SK-N-SH (cell line): Measurements from ENCODE around the gene FERMT2. TPM values are rescaled to one million over a fixed set of nuclear protein-coding genes. Genes with fewer than 3 reads are reported as not detected.

Experiments used
- CTCF ChIA-PET: fragments of 300-600, 350-600 bp; formaldehyde crosslinking; extraction: SDS; loops from one replicate; lab custom pipeline; 2021; lab: Yijun Ruan, JAX
- POLR2A ChIA-PET: fragments of 350-600 bp; sonication (Branson Sonifier 250); formaldehyde crosslinking; extraction: SDS; loops from one replicate; lab custom pipeline; 2020; ENCODE audit warnings: antibody characterized with exemption, inconsistent platforms; lab: Yijun Ruan, JAX
- DNase-seq: peaks from one replicate; pipeline ENCODE4 v3.0.0; 2012
- H2AFZ ChIP-seq: fragments of 200-600 bp; sonication (generic); 2 replicates; pipeline ENCODE4 v1.8.1; 2016; ENCODE audit warnings: antibody characterized with exemption, mild to moderate bottlenecking, low read depth
- H3F3A ChIP-seq: fragments of 200-600 bp; sonication (generic); replicated peaks from 2 replicates; pipeline ENCODE3; 2016; ENCODE audit warnings: antibody characterized with exemption, mild to moderate bottlenecking; ENCODE audit not compliant: insufficient read depth
- H3K27ac ChIP-seq, 2 experiments: fragments of 200-500 bp in 1 of 2; fragments of 200-600 bp in 1 of 2; sonication (Bioruptor generic) in 1 of 2; sonication (generic), shearing (Covaris generic) in 1 of 2; 2 replicates each; pipeline versions ENCODE4 v1.5.1 to v1.6.1; 2014 to 2016; ENCODE audit warnings: low read depth in 2 of 2, inconsistent platforms in 1 of 2, low read length in 1 of 2, mild to moderate bottlenecking in 1 of 2, mixed read lengths in 1 of 2
- H3K27me3 ChIP-seq: fragments of 200-600 bp; sonication (generic), shearing (Covaris generic); 2 replicates; pipeline ENCODE4 v1.6.1; 2016; ENCODE audit warnings: mixed run types; ENCODE audit not compliant: insufficient read depth
- H3K36me3 ChIP-seq, 2 experiments: fragments of 200-500 bp in 1 of 2; fragments of 200-600 bp in 1 of 2; sonication (Bioruptor generic) in 1 of 2; sonication (generic) in 1 of 2; replicated peaks in 1 of 2; 2 replicates each; pipeline versions ENCODE3 to v1.5.1; 2014 to 2016; ENCODE audit warnings: low read length in 1 of 2, mild to moderate bottlenecking in 1 of 2; ENCODE audit not compliant: insufficient read depth in 2 of 2, control insufficient read depth in 1 of 2
- H3K4me1 ChIP-seq, 2 experiments: fragments of 200-500 bp in 1 of 2; fragments of 200-600 bp in 1 of 2; sonication (Bioruptor generic) in 1 of 2; sonication (generic), shearing (Covaris generic) in 1 of 2; 2 replicates each; pipeline versions ENCODE4 v1.5.1 to v1.6.1; 2014 to 2016; ENCODE audit warnings: low read depth in 1 of 2, low read length in 1 of 2, mixed run types in 1 of 2; ENCODE audit not compliant: insufficient read depth in 2 of 2, control insufficient read depth in 1 of 2
- H3K4me2 ChIP-seq: fragments of 200-600 bp; sonication (generic), shearing (Covaris generic); 2 replicates; pipeline ENCODE4 v1.6.1; 2017; ENCODE audit warnings: mixed run types
- H3K4me3 ChIP-seq, 2 experiments: fragments of 200-500 bp in 1 of 2; fragments of 200-600 bp in 1 of 2; sonication (Bioruptor generic) in 1 of 2; sonication (generic), shearing (Covaris generic) in 1 of 2; 2 replicates each; pipeline versions ENCODE4 v1.5.1 to v1.8.1; 2014 to 2016; ENCODE audit warnings: low read depth in 2 of 2, inconsistent platforms in 1 of 2, low read length in 1 of 2, mild to moderate bottlenecking in 1 of 2, mixed read lengths in 1 of 2, moderate library complexity in 1 of 2
- H3K79me2 ChIP-seq: fragments of 200-600 bp; sonication (generic); 2 replicates; pipeline ENCODE4 v1.8.1; 2017; ENCODE audit warnings: mild to moderate bottlenecking; ENCODE audit not compliant: insufficient read depth
- H3K9ac ChIP-seq: fragments of 200-600 bp; sonication (generic); 2 replicates; pipeline ENCODE4 v1.6.1; 2017; ENCODE audit warnings: mixed run types
- H3K9me2 ChIP-seq: fragments of 200-600 bp; sonication (generic); 2 replicates; pipeline ENCODE4 v1.6.1; 2017; ENCODE audit warnings: mixed run types
- H3K9me3 ChIP-seq: fragments of 200-600 bp; sonication (generic); 2 replicates; pipeline ENCODE4 v1.6.1; 2017; ENCODE audit warnings: mixed run types, mild to moderate bottlenecking, moderate library complexity
- H4K20me1 ChIP-seq: fragments of 200-600 bp; sonication (generic); 2 replicates; pipeline ENCODE4 v1.6.1; 2017; ENCODE audit warnings: mild to moderate bottlenecking, mixed run types; ENCODE audit not compliant: insufficient read depth
- FOSL2 ChIP-seq: IDR thresholded peaks from 2 replicates; pipeline ENCODE4 v1.4.0; 2012; ENCODE audit warnings: low read depth, mild to moderate bottlenecking, moderate library complexity, borderline replicate concordance
- GABPA ChIP-seq: IDR thresholded peaks from 2 replicates; pipeline ENCODE4 v1.4.0; 2012; ENCODE audit warnings: low read depth, mild to moderate bottlenecking
- GATA2 ChIP-seq: sonication (generic); formaldehyde crosslinking; IDR thresholded peaks from 2 replicates; pipeline ENCODE4 v1.5.0; 2020; ENCODE audit warnings: mild to moderate bottlenecking, missing genetic modification reagents
- MEF2A ChIP-seq: IDR thresholded peaks from 2 replicates; pipeline ENCODE4 v1.4.0; 2012; ENCODE audit warnings: low read depth, borderline replicate concordance
- MXI1 ChIP-seq: IDR thresholded peaks from 2 replicates; pipeline ENCODE4 v1.6.1; 2012; ENCODE audit warnings: mild to moderate bottlenecking, low read depth, low read length, improper control_type of control experiment
- NRF1 ChIP-seq: IDR thresholded peaks from 2 replicates; pipeline ENCODE4 v1.6.1; 2012; ENCODE audit warnings: low read depth, mild to moderate bottlenecking, low read length
- RAD21 ChIP-seq: IDR thresholded peaks from 2 replicates; pipeline ENCODE4 v1.6.1; 2012; ENCODE audit warnings: mild to moderate bottlenecking, low read length
- RCOR1 ChIP-seq: fragments of 150-350 bp; IDR thresholded peaks from 2 replicates; pipeline ENCODE4 v1.6.1; 2017; ENCODE audit warnings: antibody characterized with exemption, low read length
- RFX5 ChIP-seq: IDR thresholded peaks from 2 replicates; pipeline ENCODE4 v1.6.1; 2012; ENCODE audit warnings: mild to moderate bottlenecking, improper control_type of control experiment, low read length
- RXRA ChIP-seq: IDR thresholded peaks from 2 replicates; pipeline ENCODE4 v1.4.0; 2012; ENCODE audit warnings: low read depth, mild to moderate bottlenecking, borderline replicate concordance
- SIN3A ChIP-seq: IDR thresholded peaks from 2 replicates; pipeline ENCODE4 v1.6.1; 2012; ENCODE audit warnings: low read depth, mild to moderate bottlenecking, low read length, moderate library complexity, borderline replicate concordance
- SMC3 ChIP-seq: IDR thresholded peaks from 2 replicates; pipeline ENCODE4 v1.6.1; 2012; ENCODE audit warnings: low read depth, low read length, improper control_type of control experiment
- TEAD4 ChIP-seq: IDR thresholded peaks from 2 replicates; pipeline ENCODE4 v1.4.0; 2012; ENCODE audit warnings: mild to moderate bottlenecking, borderline replicate concordance; ENCODE audit not compliant: insufficient read depth
- YY1 ChIP-seq: IDR thresholded peaks from 2 replicates; pipeline ENCODE4 v1.4.0; 2012; ENCODE audit warnings: low read depth, mild to moderate bottlenecking
- ZBTB33 ChIP-seq: IDR thresholded peaks from 2 replicates; pipeline ENCODE4 v1.4.0; 2012; ENCODE audit warnings: low read depth, borderline replicate concordance
- WGBS: methylation state at CpG from one replicate; pipeline ENCODE4 v1.1.6; 2017; ENCODE audit warnings: low lambda C conversion rate; 5-methylcytosine and 5-hydroxymethylcytosine counted together
- polyA plus RNA-seq, 3 experiments: library from polyadenylated mRNA; depleted of rRNA; stranded (reverse); fragments of >200 nt; gene quantifications; 2 replicates each; pipeline ENCODE4 v1.2.3, GENCODE V29; 2012
- TF ChIP-seq, protein P1 (sequence below): IDR thresholded peaks from 2 replicates; pipeline ENCODE4; 2012

Gene FERMT2
- polyA plus RNA-seq, 1 of the 3 experiments (the other 2 are of a cell fraction), result 40.1 TPM

DNA sequence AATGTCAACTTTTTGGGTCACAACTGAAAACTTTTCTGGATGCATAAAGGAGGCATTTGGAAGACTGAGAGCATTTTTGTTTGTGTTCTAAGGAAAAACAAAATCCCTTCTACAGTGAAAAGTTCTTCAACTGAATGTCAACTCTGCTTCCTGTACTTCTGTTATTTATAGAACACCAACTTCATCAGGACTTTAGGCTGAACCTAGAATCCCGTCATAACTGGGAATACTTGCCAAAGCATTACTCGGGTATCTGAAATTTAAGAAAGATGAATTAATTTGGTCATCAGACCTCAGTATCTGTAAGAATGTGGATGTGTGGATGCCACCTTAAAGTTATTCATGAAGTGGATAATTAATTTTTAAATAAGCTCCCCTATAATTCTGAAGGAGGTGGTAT, 73.2 kb downstream of the FERMT2 start:
- Histone ChIP-seq H3K9ac (no peak overlapping the region), H3K4me3 (no peak overlapping the region), H3K9me2 (no peaks in the 10 kb centered on the region), H2AFZ (no peak overlapping the region), H3K4me2 (no peak overlapping the region; the same call in 1 of the 2 replicates), H4K20me1 (no peaks in the 10 kb centered on the region), H3K9me3 (no peaks in the 10 kb centered on the region), H3K36me3 (peaks cover 76 to 81% of the 10 kb centered on the region in 2 experiments), H3K27me3 (no peaks in the 10 kb centered on the region), H3K79me2 (peaks cover 84% of the 10 kb centered on the region), H3K4me1 (peaks cover 0 to 37% of the 10 kb centered on the region in 2 experiments; a peak in 2 of 4 replicates), H3F3A (peaks cover 47% of the 10 kb centered on the region), H3K27ac (peak overlapping the region; percentile 5 to 62; a peak in 3 of 4 replicates)
- ChIA-PET CTCF (interaction anchor here (0.8 to 0.9 kb wide), 2 partner anchors 9 to 84 kb away, joined by 3 read pairs; no protein-coding TSS in a partner anchor), POLR2A (no interaction called here)
- WGBS, result 39% methylated on average over 2 of the region's 2 CpGs
- no peak for DNase-seq
- no peak for TF ChIP-seq SMC3
- TF ChIP-seq RCOR1, result no peak
- peak; percentile 15; the same call in 1 of the 2 replicates for TF ChIP-seq MEF2A
- no peak for TF ChIP-seq NRF1
- no peak for TF ChIP-seq YY1
- no peak for TF ChIP-seq SIN3A

DNA sequence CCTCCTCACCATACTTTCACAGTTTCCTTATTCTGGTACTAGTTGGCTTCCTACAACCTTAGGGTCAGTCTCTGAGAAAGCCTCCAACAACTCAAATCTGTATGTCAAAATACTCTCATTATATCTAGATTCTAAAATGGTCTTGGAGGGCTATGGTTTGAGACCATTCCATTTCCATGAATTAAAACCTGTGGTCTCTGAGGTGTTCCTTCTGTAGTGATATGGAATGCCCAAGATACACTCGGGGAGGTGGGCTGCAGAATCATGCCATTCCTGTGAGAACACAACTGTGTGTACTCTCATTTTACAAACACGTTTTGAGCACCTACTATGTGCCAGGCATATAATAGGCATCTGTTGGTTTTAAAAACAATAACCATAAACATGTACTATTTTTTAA, 74.0 kb downstream of the FERMT2 start:
- Histone ChIP-seq H3K9me2 (no peaks in the 10 kb centered on the region), H3K27ac (peak overlapping the region; percentile 39 to 62; a peak in 3 of 4 replicates), H3K27me3 (no peaks in the 10 kb centered on the region), H3K9ac (no peak overlapping the region), H3K9me3 (no peaks in the 10 kb centered on the region), H3K4me2 (peak overlapping the region; percentile 1), H3F3A (peaks cover 48% of the 10 kb centered on the region)
- no peak for DNase-seq
- CTCF ChIA-PET, result no interaction called here
- 63% methylated on average over 2 of the region's 2 CpGs for WGBS
- TF ChIP-seq NRF1 (no peak), MXI1 (no peak), GABPA (no peak), RAD21 (no peak), ZBTB33 (no peak), SMC3 (no peak), RXRA (no peak), GATA2 (CRISPR knock-in tag) (no peak), FOSL2 (no peak), TEAD4 (no peak), RCOR1 (no peak), RFX5 (no peak)
- TF ChIP-seq, protein P1, sequence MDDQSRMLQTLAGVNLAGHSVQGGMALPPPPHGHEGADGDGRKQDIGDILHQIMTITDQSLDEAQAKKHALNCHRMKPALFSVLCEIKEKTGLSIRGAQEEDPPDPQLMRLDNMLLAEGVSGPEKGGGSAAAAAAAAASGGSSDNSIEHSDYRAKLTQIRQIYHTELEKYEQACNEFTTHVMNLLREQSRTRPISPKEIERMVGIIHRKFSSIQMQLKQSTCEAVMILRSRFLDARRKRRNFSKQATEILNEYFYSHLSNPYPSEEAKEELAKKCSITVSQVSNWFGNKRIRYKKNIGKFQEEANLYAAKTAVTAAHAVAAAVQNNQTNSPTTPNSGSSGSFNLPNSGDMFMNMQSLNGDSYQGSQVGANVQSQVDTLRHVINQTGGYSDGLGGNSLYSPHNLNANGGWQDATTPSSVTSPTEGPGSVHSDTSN, result no peak
- TF ChIP-seq, all 33 proteins: peak for 0
- POLR2A ChIA-PET, result no interaction called here
- Histone ChIP-seq H3K36me3 (peaks cover 80 to 81% of the 10 kb centered on the region in 2 experiments), H3K4me3 (no peak overlapping the region), H3K79me2 (peaks cover 81% of the 10 kb centered on the region), H2AFZ (no peak overlapping the region), H3K4me1 (peaks cover 1 to 37% of the 10 kb centered on the region in 2 experiments; a peak in 3 of 4 replicates), H4K20me1 (no peaks in the 10 kb centered on the region)
